Dedifferentiated amniotic fluid mesenchymal stem cell (primary cell): ENCODE results near the gene CYYR1.
"Not testable (repeated sequence)": the region's sequence is repeated elsewhere in the genome, so short reads cannot be mapped to it uniquely, and the experiment has no call there.

Experiments
- DNase-seq: peaks from one replicate; pipeline ENCODE4 v3.0.0-alpha.2; 2016; ENCODE audit errors: extremely low spot score

Gene CYYR1

DNA sequence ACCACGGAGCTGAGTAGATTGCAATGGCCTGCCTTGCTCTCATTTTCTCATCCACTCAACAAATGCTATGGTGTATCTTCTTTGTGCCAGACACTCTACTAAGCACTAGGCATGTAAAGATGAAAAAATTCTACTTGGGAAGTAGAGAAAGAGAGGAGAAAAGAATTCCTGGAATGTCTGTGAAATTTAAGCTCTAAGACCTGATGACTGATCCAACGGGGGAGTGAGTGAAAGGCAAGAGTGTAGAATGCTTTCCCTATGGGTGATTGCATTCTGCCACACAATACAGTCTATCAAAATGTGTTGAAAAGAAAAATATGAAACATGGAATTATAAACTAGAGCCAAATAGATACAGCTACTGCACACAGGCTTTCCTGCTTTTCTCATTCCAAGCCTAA, 82.3 kb downstream of the CYYR1 start:
- DNase-seq = peak; percentile 27

DNA sequence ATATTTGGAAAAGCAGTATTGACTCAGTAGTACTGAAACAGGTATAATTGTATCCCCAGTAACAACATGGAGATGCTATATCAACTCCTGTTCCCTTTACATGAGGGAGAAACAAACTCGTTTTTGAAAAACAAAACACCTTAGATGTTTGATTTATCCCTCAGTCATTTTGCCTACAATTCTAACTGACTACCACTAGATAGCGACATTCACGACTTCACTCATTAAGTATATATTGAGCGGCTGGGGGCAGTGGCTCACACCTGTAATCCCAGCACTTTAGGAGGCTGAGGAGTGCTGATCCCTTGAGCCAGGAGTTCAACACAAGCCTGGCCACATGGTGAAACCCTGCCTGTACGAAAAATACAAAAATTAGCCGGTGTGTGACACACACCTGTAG, 83.3 kb downstream of the CYYR1 start:
- DNase-seq = no peak

DNA sequence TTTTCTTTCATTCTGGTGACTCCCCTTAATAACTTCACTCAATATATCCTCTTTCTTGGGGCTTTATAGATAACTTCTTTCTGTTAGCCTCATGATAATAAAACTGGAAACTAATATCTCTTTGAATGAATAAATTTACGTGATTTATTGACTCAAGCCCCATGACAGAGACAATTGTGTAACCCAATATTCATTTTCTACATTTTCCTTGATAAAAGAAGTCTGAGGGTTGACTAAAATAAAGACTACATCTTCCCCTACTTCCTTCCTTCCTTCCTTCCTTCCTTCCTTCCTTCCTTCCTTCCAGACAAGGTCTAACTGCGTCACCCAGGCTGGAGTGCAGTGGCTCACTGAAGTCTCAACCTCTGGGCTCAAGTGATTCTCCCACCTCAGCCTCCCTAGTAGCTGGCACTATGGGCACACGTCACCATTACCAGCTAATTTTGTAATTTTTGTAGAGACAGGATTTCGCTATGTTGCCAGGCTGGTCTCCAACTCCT, 85.1 kb downstream of the CYYR1 start:
- DNase-seq = no peak

- DNase-seq = no peak
Measured at GRCh38 chr21:26473471-26473870, 99.6 kb downstream of the CYYR1 start.

DNA sequence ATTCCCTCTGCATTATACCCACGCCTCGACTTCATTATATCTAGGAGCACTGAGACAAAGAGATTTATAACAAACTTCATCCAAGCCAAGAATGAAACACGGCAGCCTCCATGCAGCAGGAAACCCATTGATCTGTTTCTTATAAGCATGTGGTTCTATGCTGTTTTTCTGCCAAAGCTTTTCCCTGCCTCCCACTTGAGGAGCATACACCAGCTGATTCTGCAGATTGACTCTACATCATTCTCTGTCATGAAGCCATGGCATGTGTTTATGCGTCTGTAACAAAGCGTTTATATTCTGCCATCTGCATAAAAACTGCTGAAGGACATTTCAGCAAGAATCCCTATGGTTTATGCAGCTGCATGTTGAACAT, 102.0 kb downstream of the CYYR1 start:
- DNase-seq = no peak

DNA sequence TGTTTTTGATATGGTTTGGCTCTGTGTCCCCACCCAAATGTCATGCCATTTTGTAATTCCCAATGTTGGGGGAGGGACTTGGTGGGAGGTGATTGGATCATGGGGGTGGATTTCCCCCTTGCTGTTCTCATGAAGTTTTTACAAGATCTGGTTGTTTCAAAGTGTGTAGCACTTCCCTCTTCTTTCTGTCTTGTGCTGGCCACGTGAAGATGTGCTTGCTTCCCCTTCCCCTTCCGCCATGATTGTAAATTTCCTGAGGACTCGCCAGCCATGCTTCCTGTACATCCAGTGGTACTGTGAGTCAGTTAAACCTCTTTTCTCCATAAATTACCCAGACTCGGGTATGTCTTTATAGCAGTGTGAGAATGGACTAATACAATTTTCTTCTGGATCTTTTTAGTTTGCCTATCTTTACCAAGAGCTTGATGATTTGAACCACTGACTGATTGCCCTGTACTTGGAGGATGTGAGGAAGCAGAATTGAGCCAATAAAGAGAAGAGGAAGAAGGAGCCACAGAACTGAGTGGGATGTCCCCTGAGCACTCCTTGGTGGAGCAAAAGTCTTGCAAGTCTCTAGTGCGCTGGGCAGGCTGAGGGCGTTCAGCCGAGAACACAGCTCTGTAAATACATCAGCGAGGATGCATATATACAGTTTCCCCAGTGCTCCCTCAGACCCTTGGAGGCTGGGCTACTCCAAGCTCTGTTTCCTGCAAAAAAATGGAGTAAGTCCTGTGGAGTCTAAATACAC, 102.6 kb downstream of the CYYR1 start:
- DNase-seq = no peak

- peak; percentile 96 for DNase-seq
Measured at GRCh38 chr21:26469789-26470188, 103.3 kb downstream of the CYYR1 start.

GRCh38 chr21:26465916-26466315, 107.2 kb downstream of the CYYR1 start:
- no peak for DNase-seq

- DNase-seq = no peak
Measured at GRCh38 chr21:26461500-26461899, 111.6 kb downstream of the CYYR1 start.

GRCh38 chr21:26460621-26461020, 112.5 kb downstream of the CYYR1 start:
- no peak for DNase-seq

DNA sequence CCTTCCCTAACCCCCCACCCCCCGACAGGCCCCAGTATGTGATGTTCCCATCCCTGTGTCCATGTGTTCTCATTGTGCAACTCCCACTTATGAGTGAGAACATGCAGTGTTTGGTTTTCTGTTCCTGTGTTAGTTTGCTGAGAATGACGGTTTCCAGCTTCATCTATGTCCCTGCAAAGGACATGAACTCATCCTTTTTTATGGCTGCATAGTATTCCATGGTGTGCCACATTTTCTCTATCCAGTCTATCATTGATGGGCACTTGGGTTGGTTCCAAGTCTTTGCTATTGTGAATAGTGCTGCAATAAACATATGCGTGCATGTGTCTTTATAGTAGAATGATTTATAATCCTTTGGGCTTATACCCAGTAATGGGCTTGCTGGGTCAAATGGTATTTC, 114.2 kb downstream of the CYYR1 start:
- DNase-seq = not testable (repeated sequence)

- DNase-seq = no peak
Measured at GRCh38 chr21:26457817-26458216, 115.3 kb downstream of the CYYR1 start.

DNA sequence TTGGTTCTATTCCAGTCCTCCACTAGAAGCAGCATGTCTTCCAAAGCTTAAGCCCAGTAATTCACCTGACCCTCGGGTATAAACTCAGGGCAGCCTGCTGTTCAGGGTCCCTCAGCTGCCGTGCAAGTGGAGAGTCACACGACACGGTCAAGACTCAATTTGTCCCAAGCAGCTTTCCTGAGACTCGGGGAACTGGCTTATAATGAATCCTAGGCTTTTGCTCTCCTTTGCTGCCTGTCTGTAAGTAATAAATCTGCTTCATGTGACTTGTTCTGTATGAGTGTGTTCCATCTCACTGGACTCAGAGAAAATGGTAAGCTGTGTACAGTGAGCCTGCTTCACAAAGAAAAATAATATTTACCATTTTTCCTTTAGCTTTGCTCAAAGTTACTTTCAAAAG, 119.8 kb downstream of the CYYR1 start:
- DNase-seq = no peak

DNA sequence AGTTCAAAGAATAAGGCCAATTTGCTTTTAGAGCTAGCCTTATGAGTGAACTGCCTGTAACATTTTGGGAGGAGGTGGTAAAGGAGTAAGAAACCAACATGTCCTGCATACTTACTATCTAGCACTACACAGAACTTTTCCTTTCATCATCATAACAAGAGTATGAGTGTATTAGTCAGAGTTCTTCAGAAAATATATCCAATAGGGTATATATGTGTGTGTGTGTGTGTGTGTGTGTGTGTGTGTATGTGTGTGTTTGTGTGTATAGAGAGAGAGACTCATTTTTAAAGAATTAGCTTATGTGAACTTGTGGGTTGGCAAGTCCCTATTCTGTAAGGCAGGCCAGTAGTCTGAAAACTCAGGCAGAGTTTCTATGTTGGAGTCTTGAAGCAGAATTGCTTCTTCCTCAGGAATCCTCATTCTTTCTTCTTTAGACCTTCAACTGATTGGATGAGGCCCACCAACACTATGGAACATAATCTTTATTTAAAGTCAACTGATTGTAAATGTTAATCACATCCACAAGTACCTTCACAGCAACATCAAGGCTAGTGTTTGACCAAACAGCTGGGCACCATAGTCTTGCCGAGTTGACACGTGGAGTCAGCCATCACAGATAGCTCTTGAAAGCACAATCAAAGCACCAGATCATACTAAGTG, 121.9 kb downstream of the CYYR1 start:
- DNase-seq = no peak

- DNase-seq = peak; percentile 76
Measured at GRCh38 chr21:26449161-26449560, 123.9 kb downstream of the CYYR1 start.

- no peak for DNase-seq
Measured at GRCh38 chr21:26448751-26449150, 124.3 kb downstream of the CYYR1 start.

GRCh38 chr21:26447932-26448475, 125.1 kb downstream of the CYYR1 start:
- no peak for DNase-seq

DNA sequence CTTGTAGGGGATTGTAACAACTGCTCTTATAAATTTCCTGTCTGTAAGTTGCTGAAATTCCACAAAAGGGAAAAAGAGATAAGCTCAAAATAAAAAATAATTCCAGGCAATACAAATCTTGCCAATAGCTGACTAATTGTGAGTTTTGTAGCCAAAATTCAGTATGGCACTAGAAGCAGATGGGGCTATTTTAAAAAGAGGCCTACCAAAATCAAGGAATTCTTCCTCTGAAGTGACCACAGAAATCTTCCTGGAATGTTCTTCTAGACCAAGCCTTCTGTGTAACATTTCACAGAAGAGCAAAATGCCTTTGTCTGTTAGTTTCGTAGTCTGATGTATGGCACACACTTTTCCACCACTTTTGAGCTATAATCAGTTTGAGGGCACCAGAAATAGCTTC, 127.6 kb downstream of the CYYR1 start:
- peak; percentile 71 for DNase-seq

- DNase-seq = no peak
Measured at GRCh38 chr21:26444646-26445045, 128.4 kb downstream of the CYYR1 start.

DNA sequence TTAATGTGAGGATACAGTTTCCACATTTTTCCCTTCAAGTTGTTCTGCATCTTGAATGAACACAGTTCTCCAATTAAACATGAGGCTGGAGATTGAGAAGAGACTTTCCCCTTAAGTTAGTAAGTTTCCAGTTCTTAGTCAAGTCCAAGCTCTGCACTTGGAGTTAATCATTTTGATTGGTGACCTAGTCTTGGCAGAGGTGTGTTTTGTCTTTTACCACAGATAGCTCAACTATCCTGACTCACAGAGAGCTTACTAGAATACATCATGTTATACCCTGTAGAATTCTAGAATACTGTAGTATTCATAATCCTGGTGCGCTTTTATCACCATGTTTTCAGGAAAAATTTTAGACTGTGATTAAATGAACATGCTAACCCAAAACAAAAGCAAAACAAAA, 129.2 kb downstream of the CYYR1 start:
- no peak for DNase-seq

- no peak for DNase-seq
Measured at GRCh38 chr21:26443291-26443690, 129.8 kb downstream of the CYYR1 start.

- no peak for DNase-seq
Measured at GRCh38 chr21:26441149-26441548, 131.9 kb downstream of the CYYR1 start.

GRCh38 chr21:26438976-26439375, 134.1 kb downstream of the CYYR1 start:
- no peak for DNase-seq
